ENCODE data around the gene NCBP3.

Gene NCBP3

DNA sequence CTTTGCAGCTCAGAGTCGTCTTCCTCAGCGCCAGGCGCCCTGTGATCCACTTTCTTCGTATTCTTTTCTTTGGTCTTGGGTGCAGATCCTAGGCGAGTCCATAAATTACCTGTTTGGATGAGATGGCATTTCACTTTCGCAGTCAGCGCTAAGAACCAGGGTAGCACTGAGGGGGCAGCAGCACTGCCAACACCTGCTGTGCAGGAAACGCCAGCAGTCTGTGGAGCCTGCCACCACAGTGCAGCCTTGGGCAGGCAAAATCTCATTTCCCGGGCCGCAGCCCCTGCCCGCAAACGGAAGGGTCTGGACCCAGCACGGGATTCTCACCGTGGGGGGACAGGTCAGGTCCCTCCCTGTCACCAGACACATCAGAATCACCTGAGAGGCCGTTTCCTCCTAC is 32.9 kb downstream of the NCBP3 start:
- DNase-seq (ENCODE audit: extremely low read depth in 1 of 2, low read depth in 1 of 2): no peak

GRCh38 chr17:3812771-3813170 is 33.3 kb downstream of the NCBP3 start:
- no peak for DNase-seq (ENCODE audit: extremely low read depth in 1 of 2, low read depth in 1 of 2)

DNA sequence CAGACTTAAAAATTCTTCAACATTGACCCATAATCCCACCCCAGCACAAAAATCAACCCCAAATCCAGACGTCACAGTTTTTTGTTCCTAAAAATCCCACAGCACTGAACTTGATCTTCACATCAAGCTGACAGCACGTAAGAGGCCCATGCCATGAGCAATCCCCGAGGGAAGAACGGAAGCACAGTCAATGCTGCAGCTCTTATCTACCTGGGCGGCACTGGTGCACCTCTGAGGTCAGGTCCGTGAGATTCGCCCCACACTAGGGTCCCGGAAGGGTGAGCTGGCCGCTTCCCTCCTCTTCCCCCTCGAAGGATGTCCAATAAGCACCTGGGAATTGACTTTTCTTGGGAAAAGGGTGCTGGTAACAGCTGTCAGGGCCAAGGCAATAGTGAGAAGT is 33.8 kb downstream of the NCBP3 start:
- DNase-seq (ENCODE audit: extremely low read depth in 1 of 2, low read depth in 1 of 2): no peak

GRCh38 chr17:3810019-3810418 is 36.0 kb downstream of the NCBP3 start:
- DNase-seq (ENCODE audit: extremely low read depth in 1 of 2, low read depth in 1 of 2): no peak

DNA sequence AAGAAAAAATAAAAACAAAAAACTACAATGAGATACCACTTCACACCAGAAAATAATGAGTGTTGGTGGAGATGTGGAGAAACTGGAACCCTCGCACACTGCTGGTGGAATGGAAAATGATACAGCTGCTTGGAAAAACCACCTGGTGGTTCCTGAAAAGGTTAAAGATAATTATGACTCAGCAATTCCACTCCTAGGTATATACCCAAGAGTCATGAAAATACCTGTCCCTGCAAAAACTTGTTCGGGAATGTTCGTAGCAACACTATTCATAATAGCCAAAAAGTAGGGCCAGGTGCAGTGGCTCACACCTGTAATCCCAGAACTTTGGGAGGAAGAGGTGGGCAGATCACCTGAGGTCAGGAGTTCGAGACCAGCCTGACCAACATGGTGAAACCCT is 36.9 kb downstream of the NCBP3 start:
- DNase-seq (ENCODE audit: extremely low read depth in 1 of 2, low read depth in 1 of 2): no peak

DNA sequence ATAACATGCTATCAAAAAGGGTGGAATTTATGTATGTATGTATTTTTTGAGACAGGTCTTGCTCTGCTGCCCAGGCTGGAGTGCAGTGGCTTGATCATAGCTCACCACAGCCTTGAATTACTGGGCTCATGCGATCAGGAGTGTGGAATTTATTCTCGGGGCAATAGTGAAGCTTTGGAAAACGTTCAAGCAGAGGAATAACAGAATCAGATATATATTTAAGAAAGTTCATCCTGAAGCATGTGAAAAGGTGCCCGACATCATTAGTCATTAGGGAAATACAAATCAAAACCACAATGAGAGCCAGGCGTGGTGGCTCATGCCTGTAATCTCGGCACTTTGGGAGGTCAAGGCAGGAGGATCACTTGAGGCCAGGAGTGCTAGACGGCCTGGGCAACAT is 37.3 kb downstream of the NCBP3 start:
- DNase-seq (ENCODE audit: extremely low read depth in 1 of 2, low read depth in 1 of 2): no peak

- DNase-seq (ENCODE audit: extremely low read depth in 1 of 2, low read depth in 1 of 2): no peak
Measured at GRCh38 chr17:3805581-3805980, 40.5 kb downstream of the NCBP3 start.

DNA sequence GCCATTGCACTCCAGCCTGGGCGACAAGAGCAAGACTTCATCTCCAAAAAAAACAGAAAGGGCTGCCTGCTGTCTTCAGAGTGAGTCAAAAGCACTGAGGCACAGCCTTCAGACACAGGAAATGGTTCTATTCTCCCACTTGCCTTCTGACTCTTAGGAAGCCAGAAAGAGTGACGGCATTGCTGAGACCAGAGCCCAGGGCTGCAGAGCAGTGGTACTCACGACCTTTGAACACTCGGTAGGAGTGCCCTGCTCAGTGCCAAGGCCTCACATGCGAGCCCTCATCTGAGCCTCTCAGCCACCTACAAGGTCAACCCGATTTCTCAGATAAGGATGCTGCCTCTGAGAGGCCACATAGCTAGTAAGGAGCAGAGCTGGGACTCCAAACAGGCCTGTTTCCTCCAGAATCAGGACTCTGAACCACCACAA is 41.5 kb downstream of the NCBP3 start:
- DNase-seq (ENCODE audit: extremely low read depth in 1 of 2, low read depth in 1 of 2): peak in 1 of 2 donors; percentile 40

DNA sequence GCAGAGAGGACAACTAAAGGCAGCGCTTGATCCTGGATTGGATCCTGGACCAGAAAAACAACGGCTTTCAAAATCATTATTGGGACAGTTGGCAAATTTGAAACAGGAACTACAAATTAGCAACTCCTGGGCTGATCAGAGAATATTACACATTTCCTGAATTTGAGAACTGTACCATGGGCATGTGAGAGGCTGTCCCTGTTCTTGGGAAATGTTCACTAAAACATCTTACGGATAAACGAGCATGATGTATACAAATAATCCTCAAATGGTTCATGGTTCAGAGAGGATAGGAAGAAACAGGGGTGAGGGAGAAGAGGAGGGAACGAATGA is 42.8 kb downstream of the NCBP3 start:
- no peak for DNase-seq (ENCODE audit: extremely low read depth in 1 of 2, low read depth in 1 of 2)

DNA sequence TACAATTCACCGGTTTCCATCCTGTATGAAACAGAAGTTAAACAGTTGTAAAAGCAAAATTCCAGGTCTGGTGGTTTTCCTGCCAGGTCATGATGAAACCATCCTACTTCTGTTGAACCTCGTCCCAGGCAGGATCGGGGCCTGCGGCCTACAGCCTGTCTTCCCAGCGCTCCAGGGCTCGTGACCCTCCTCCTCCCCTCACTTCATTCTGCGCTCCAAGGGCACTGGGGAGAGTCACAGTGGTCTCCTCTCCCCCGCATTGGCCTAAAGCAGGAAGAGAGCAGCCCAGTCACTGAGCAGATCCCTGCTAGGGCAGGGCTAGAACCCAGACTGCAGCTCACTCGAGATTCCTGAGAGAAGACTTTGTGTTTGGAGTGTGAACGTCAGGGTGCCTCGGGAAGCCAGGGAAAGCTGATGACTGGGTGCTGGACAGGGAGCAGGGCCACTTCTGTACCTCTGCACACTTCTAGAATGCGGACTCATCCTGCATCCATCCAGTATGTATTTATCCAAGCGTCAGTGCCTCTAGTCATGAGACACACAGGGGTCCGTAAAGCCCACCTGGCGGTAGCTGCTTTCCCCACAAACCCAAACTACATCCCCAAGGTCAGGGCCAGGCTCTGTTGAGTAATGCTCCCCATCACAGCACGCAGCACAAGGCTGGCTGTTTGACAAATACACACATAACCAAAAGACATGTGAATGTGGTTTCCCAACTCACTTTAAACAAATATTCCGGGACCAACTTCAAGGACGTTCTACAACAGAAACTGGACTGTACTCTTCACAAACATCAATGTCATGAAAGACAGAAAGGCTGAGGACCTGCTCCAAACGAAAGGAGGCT is 43.4 kb downstream of the NCBP3 start:
- no peak for DNase-seq (ENCODE audit: extremely low read depth in 1 of 2, low read depth in 1 of 2)

- no peak for DNase-seq (ENCODE audit: extremely low read depth in 1 of 2, low read depth in 1 of 2)
Measured at GRCh38 chr17:3801792-3802191, 44.3 kb downstream of the NCBP3 start.

- DNase-seq (ENCODE audit: extremely low read depth in 1 of 2, low read depth in 1 of 2): no peak
Measured at GRCh38 chr17:3801347-3801746, 44.7 kb downstream of the NCBP3 start.

DNA sequence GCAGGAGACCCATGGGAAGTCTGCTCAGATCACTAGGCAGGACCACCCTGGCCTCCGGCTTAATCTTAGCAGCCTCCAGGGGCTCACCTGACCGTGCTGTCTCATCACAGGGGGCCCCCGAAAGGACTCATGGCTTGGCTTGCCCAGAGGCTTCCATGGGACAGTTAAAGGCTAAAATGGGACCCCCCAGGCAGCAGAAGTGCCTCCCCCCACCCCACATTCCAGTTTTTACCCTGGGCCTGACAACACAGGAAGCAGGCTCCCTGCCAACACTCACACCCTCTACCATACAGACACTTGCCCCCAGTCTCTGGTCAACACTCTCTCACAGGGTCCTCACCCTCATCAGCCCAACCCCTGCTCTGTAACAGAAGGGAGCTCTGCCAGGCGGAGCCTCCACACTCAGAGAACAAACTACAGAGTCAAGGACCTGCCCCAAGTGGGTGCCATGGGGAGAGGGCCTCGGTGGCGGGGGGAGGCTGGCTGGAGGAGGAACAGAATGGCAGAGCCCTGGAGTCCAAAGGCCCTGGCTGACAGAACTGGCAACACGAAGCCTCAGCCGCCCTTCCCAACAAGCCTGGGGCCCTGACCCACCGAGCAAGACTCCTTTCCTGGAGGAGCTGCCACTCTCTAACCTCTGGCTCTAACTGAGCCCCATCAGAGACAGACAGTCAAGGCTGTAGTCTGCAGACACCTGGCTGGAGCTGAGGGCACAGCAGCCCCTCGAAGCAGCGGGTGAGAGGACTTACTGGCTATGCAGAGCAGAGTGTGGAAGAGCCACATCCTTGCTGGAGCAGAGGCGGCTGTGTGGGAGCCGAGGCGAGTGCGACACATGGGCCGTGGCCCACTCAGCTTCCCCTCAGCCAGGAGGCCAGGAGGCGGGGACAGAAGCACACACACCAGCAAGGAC is 45.4 kb downstream of the NCBP3 start, which contains the start of gene ITGAE:
Gene ITGAE (minus strand): TSS at position 827 of the 910 bp plus-strand sequence. CDS start 44 bp downstream, at position 783.
- DNase-seq (ENCODE audit: extremely low read depth in 1 of 2, low read depth in 1 of 2): no peak

GRCh38 chr17:3799181-3799945 is 46.7 kb downstream of the NCBP3 start:
- DNase-seq (ENCODE audit: extremely low read depth in 1 of 2, low read depth in 1 of 2): no peak

DNA sequence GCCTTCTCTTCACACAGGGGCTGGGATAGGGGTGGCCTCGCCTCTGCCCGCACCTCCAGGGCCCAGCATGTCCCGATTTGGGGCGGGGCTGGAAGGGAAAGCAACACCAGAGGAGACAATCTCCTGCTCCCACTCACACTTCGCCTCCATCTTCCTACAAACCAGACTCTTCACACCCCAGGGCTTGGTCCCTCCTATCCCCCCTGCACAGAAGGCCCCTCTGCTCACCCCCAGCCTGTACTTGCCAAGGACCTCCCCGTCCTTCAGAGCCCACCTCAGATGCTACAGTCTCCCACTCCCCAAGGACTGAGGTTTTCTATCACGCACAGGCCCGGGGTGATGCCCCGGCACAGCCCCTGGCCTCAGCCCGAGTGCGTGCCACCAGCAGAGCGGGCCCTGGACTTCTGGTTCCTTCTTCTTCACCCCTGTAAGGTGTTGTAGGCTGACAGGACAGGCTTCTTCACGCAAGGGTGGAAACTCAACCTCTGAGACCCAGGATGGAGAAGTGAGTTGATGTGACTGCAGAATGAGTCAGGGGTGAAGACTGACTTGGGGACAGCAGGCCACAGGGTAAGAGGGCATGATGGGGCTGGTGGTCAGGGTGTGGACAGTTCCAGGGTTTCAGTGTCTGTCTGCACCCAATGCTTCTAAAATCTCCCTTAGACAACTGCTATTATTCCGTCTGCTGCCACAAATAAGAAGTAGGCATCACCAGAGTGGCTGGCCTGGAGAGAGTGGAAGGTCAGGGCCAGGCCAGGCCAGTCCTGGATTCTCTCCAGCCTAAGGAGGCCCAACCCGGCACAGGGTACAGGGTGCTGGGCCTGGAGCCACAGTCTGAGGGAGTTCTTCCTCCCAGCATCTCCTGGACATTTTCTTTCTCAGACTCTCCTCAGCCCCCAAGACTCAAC is 47.5 kb downstream of the NCBP3 start:
- no peak for DNase-seq (ENCODE audit: extremely low read depth in 1 of 2, low read depth in 1 of 2)

GRCh38 chr17:3796822-3797170 is 49.2 kb downstream of the NCBP3 start:
- DNase-seq (ENCODE audit: extremely low read depth in 1 of 2, low read depth in 1 of 2): no peak

DNA sequence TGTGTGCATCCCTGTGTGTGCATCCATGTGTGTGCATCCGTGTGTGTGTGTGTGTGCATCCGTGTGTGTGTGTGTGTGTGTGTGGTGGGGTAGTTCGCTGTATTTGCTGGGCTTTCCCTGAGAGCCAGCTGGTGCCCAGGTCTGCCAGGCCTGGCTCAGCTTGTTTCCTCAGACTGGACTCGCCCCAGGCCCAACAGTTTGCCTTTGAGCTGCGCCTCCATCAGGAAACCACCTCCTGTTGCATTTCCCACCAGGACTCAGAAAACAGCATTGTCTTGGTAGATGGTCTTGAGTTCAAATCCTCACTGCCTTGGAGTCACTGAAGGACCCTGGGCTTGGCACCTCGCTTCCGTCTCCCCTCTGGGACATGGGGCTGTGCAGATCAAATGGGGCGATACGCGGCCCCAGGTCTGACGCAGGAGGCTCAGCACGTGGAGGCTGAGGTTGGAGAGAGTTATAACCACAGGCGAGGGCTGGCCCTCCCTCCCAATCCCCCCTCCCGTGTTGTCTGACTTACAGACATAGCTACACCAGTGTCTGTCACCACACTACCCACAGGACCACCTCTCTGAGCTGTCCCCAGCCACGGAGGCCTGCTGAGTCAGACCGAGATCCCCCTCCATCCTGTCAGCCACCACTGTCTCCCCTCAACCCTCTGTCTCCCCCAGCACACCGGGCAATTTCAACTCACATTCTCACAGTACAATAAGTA is 49.8 kb downstream of the NCBP3 start:
- DNase-seq (ENCODE audit: extremely low read depth in 1 of 2, low read depth in 1 of 2): peak; percentile 87 to 95

DNA sequence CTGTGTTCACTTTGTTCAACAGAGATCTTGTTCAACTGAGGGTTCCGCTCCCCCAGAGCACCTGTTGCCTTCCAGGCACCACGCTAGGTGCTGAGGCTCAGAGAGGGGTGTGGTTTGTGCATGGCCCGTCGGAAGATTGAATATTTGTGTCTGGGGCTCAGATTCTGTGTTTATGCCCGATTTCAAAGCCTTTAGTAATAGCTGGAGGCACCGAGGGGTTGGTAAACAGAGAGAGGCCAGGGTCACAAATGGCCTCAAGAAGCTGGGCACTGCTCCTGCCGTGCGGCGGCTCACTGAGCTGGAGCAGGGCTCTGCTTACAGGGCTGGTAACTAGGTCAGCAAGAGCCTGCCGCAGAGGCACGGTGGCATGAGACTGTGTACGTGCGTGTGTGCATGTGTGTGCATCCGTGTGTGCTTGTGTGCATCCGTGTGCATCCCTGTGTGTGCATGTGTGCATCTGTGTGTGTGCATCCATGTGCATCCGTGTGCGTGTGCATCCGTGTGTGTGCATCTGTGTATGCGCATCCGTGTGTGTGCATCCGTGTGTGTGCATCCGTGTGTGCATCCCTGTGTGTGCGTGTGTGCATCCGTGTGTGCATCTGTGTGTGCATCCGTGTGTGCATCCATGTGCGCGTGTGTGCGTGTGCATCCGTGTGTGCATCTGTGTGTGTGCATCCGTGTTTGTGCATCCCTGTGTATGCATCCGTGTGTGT is 50.5 kb downstream of the NCBP3 start:
- DNase-seq (ENCODE audit: extremely low read depth in 1 of 2, low read depth in 1 of 2): peak in 1 of 2 donors; percentile 17

Data from stimulated activated CD8-positive, alpha-beta memory T cell treated with anti-CD3 and anti-CD28 coated beads, Interleukin-7, amount 100 ng/mL, for 48 hours (primary cell).